ENCODE measurements around the gene AUTS2. TPM values are rescaled to one million over a fixed set of nuclear protein-coding genes. Genes with fewer than 3 reads are reported as not detected.

Gene AUTS2
- polyA plus RNA-seq, 3 donors = 0.08 to 0.35 TPM; not detected in 1

- H3K79me2 ChIP-seq (ENCODE audit: insufficient read depth, low read length) = no peaks in the 10 kb centered on the region
- H3K27ac Mint-ChIP-seq = peak overlapping the region in 1 of 7 donors; percentile 32
- H3K27me3 Mint-ChIP-seq (ENCODE audit: low read depth in 3 of 3) = peaks cover 0 to 3% (median 2%) of the 10 kb centered on the region in 3 donors
- H3K36me3 ChIP-seq (replicated peaks in 1 of 2; ENCODE audit: control insufficient read depth in 1 of 2, insufficient read depth in 2 of 2, low read length in 2 of 2) = no peaks in the 10 kb centered on the region
- H2AFZ ChIP-seq (ENCODE audit: insufficient read depth, low read depth, low read length, poor library complexity, severe bottlenecking) = no peak overlapping the region
- H3K4me1 ChIP-seq (ENCODE audit: control insufficient read depth in 1 of 2, insufficient read depth in 2 of 2, low read length in 2 of 2) = no peaks in the 10 kb centered on the region
- no peaks in the 10 kb centered on the region for H3K36me3 Mint-ChIP-seq
- WGBS (ENCODE audit: insufficient coverage) = 59% methylated on average over 9 of the region's 13 CpGs
- no peak overlapping the region for H3K27ac ChIP-seq (ENCODE audit: low read depth in 1 of 2, low read length in 2 of 2)
- TF ChIP-seq CTCF (IDR thresholded peaks at IDR 0.05) = no peak
- DNase-seq = no peak
- no peaks in the 10 kb centered on the region for H3K27me3 ChIP-seq (ENCODE audit: control insufficient read depth in 2 of 2, insufficient read depth in 2 of 2, low read length in 2 of 2)
- H3K4me3 Mint-ChIP-seq = peak overlapping the region in 1 of 2 donors; percentile 39
- no peak overlapping the region for H3K9ac ChIP-seq (ENCODE audit: insufficient read depth, low read length, poor library complexity, severe bottlenecking)
- H3K4me3 ChIP-seq (replicated peaks in 1 of 3; ENCODE audit: low read depth in 2 of 3, low read length in 3 of 3) = no peak overlapping the region
- intact Hi-C loops (cut with micrococcal nuclease) = no loop called here
- peaks cover 0 to 2% (median 0%) of the 10 kb centered on the region in 7 donors for H3K9me3 Mint-ChIP-seq
- no peaks in the 10 kb centered on the region for H4K20me1 ChIP-seq (ENCODE audit: insufficient read depth, low read length)
- peaks cover 2% of the 10 kb centered on the region for H3K4me1 Mint-ChIP-seq
- no peaks in the 10 kb centered on the region for H3K9me3 ChIP-seq (replicated peaks in 1 of 2; ENCODE audit: control insufficient read depth in 1 of 2, insufficient read depth in 1 of 2, low read length in 2 of 2)
- H3K4me2 ChIP-seq (replicated peaks; ENCODE audit: extremely low read depth, low read length, poor library complexity, severe bottlenecking) = no peak overlapping the region
Measured at GRCh38 chr7:70614237-70615045, 1016.2 kb downstream of the AUTS2 start.

- Mint-ChIP-seq H3K27ac (no peak overlapping the region), H3K36me3 (no peaks in the 10 kb centered on the region), H3K4me1 (peaks cover 2% of the 10 kb centered on the region), H3K4me3 (no peak overlapping the region), H3K9me3 (peaks cover 0 to under 1% (median 0%) of the 10 kb centered on the region in 7 donors), H3K27me3 (ENCODE audit: low read depth in 3 of 3) (peaks cover 0 to 3% (median 2%) of the 10 kb centered on the region in 3 donors)
- no peak for TF ChIP-seq CTCF (IDR thresholded peaks at IDR 0.05)
- Histone ChIP-seq H3K4me1 (ENCODE audit: control insufficient read depth in 1 of 2, insufficient read depth in 2 of 2, low read length in 2 of 2) (no peaks in the 10 kb centered on the region), H3K27me3 (ENCODE audit: control insufficient read depth in 2 of 2, insufficient read depth in 2 of 2, low read length in 2 of 2) (no peaks in the 10 kb centered on the region), H3K36me3 (replicated peaks in 1 of 2; ENCODE audit: control insufficient read depth in 1 of 2, insufficient read depth in 2 of 2, low read length in 2 of 2) (no peaks in the 10 kb centered on the region), H3K9me3 (replicated peaks in 1 of 2; ENCODE audit: control insufficient read depth in 1 of 2, insufficient read depth in 1 of 2, low read length in 2 of 2) (no peaks in the 10 kb centered on the region), H4K20me1 (ENCODE audit: insufficient read depth, low read length) (no peaks in the 10 kb centered on the region), H3K4me2 (replicated peaks; ENCODE audit: extremely low read depth, low read length, poor library complexity, severe bottlenecking) (no peak overlapping the region), H3K9ac (ENCODE audit: insufficient read depth, low read length, poor library complexity, severe bottlenecking) (no peak overlapping the region), H3K27ac (ENCODE audit: low read depth in 1 of 2, low read length in 2 of 2) (no peak overlapping the region), H3K79me2 (ENCODE audit: insufficient read depth, low read length) (no peaks in the 10 kb centered on the region), H3K4me3 (replicated peaks in 1 of 3; ENCODE audit: low read depth in 2 of 3, low read length in 3 of 3) (no peak overlapping the region), H2AFZ (ENCODE audit: insufficient read depth, low read depth, low read length, poor library complexity, severe bottlenecking) (no peak overlapping the region)
- no peak for DNase-seq
- 82% methylated on average over 3 of the region's 5 CpGs for WGBS (ENCODE audit: insufficient coverage)
- intact Hi-C loops (cut with micrococcal nuclease) = no loop called here
Measured at GRCh38 chr7:70615066-70615606, 1016.9 kb downstream of the AUTS2 start.

Measured in CD14-positive monocyte (primary cell).